GM12878 (cell line): ENCODE results near the gene HBA1. TPM values are rescaled to one million over a fixed set of nuclear protein-coding genes. Genes with fewer than 3 reads are reported as not detected.

Source experiments
- BMI1 ChIP-seq: fragments of 450-650 bp; IDR thresholded peaks from 2 replicates; pipeline ENCODE4 v1.6.1; 2016; ENCODE audit warnings: mild to moderate bottlenecking, moderate library complexity, borderline replicate concordance
- CREB1 ChIP-seq: IDR thresholded peaks from 2 replicates; pipeline ENCODE4 v1.6.1; 2012; ENCODE audit warnings: low read depth, mild to moderate bottlenecking, inconsistent platforms
- E2F4 ChIP-seq: IDR thresholded peaks from 2 replicates; pipeline ENCODE4 v1.6.1; 2012; ENCODE audit warnings: low read depth, low read length, improper control_type of control experiment
- EGR1 ChIP-seq, 2 experiments: IDR thresholded peaks; 1 replicate in 1 of 2; 2 replicates in 1 of 2; pipeline ENCODE4 v1.6.1; 2011 to 2012; ENCODE audit warnings: low read depth in 2 of 2, low read length in 2 of 2, borderline replicate concordance in 1 of 2, mild to moderate bottlenecking in 1 of 2, moderate library complexity in 1 of 2
- EP300 ChIP-seq, 2 experiments: fragments of 150-350 bp in 1 of 2; IDR thresholded peaks; 2 replicates each; pipeline ENCODE4 v1.6.1; 2011 to 2012; ENCODE audit warnings: low read depth in 2 of 2, low read length in 2 of 2, borderline replicate concordance in 1 of 2, improper control_type of control experiment in 1 of 2, inconsistent platforms in 1 of 2; ENCODE audit not compliant: control insufficient read depth in 1 of 2
- GABPA ChIP-seq: IDR thresholded peaks from 2 replicates; pipeline ENCODE4 v1.6.1; 2014; ENCODE audit warnings: antibody characterized with exemption, low read depth, mild to moderate bottlenecking, inconsistent platforms
- HDGF ChIP-seq: fragments of 450-650 bp; IDR thresholded peaks from 2 replicates; pipeline ENCODE4 v1.6.1; 2016; ENCODE audit warnings: antibody characterized with exemption
- KAT2A ChIP-seq: conservative IDR thresholded peaks from 2 replicates; pipeline ENCODE4 v1.6.1; 2011; ENCODE audit warnings: low read depth, low read length; ENCODE audit not compliant: control insufficient read depth
- MAX ChIP-seq: IDR thresholded peaks from 2 replicates; pipeline ENCODE4 v1.6.1; 2012; ENCODE audit warnings: low read depth, low read length, improper control_type of control experiment
- MYB ChIP-seq: fragments of 150-350 bp; IDR thresholded peaks from 2 replicates; pipeline ENCODE4 v1.6.1; 2014; ENCODE audit warnings: mild to moderate bottlenecking, low read depth, low read length, borderline replicate concordance
- NKRF ChIP-seq: fragments of 450-650 bp; conservative IDR thresholded peaks from 2 replicates; pipeline ENCODE4 v1.6.1; 2017; ENCODE audit warnings: mild to moderate bottlenecking, moderate library complexity
- SMAD5 ChIP-seq: IDR thresholded peaks from 2 replicates; pipeline ENCODE4 v1.6.1; 2016; ENCODE audit warnings: antibody characterized with exemption, low read depth
- SUZ12 ChIP-seq: fragments of 200-600 bp; sonication (generic); IDR thresholded peaks from one replicate; pipeline ENCODE4 v1.6.1; 2018; ENCODE audit warnings: antibody characterized with exemption, mild to moderate bottlenecking; ENCODE audit not compliant: unreplicated experiment
- TARDBP ChIP-seq: IDR thresholded peaks from 2 replicates; pipeline ENCODE4 v1.6.1; 2016; ENCODE audit warnings: borderline replicate concordance
- TCF12 ChIP-seq: IDR thresholded peaks from 2 replicates; pipeline ENCODE4 v1.6.1; 2011; ENCODE audit warnings: low read depth, mild to moderate bottlenecking, low read length
- WRNIP1 ChIP-seq: IDR thresholded peaks from 2 replicates; pipeline ENCODE4 v1.6.1; 2011; ENCODE audit warnings: low read depth, low read length, improper control_type of control experiment, borderline replicate concordance
- ZBTB40 ChIP-seq: fragments of 450-650 bp; IDR thresholded peaks from 2 replicates; pipeline ENCODE4 v1.6.1; 2016; ENCODE audit warnings: mild to moderate bottlenecking, moderate library complexity, borderline replicate concordance
- polyA plus RNA-seq, 11 experiments: library from polyadenylated mRNA; depleted of rRNA in 4 of 11; unstranded in 6 of 11; stranded (reverse) in 5 of 11; fragments of >200 nt; fragmentation: Nextera tagmentation in 4 of 11; fragmentation: Illumina TruSeq in 1 of 11; extraction: Ambion mirVana in 4 of 11; extraction: Trizol in 1 of 11; gene quantifications; 1 replicate in 1 of 11; 2 replicates in 10 of 11; pipeline versions ENCODE4 v1.2.1 to v1.2.3, GENCODE V29; 2011 to 2016; ENCODE audit warnings: inconsistent platforms in 2 of 11, missing spikeins in 2 of 11, low read depth in 1 of 11
- total RNA-seq, 4 experiments: library from RNA; depleted of rRNA in 3 of 4; stranded (reverse); fragments of >200 nt in 3 of 4; fragmentation: Illumina TruSeq in 1 of 4; extraction: Trizol in 1 of 4; gene quantifications; 2 replicates each; pipeline versions ENCODE4 v1.2.1 to v1.2.3, GENCODE V29; 2013 to 2021

The HBA1 gene
- total and polyA plus RNA-seq, 10 of the 15 experiments (the other 5 are each of a cell fraction or from before 2014, with no cell fraction given): 0.28 to 3.5 (median 0.83) TPM; not detected in 5

- TF ChIP-seq EGR1 (IDR thresholded peaks at IDR 0.05; ENCODE audit: borderline replicate concordance in 1 of 2, low read depth in 2 of 2, low read length in 2 of 2) (0 out of 3 replicates have a peak, but pooled peaks of 1 of the 2 experiments have one; percentile 2), BMI1 (no peak), GABPA (no peak), WRNIP1 (no peak), EP300 (IDR thresholded peaks at IDR 0.05; ENCODE audit: borderline replicate concordance in 1 of 2, control insufficient read depth in 1 of 2, low read depth in 2 of 2, low read length in 2 of 2) (no peak), MYB (no peak), CREB1 (peak; percentile 11; the same call in 1 of the 2 replicates), TCF12 (0 out of 2 replicates have a peak, but pooled peaks have one; percentile 42), NKRF (no peak), ZBTB40 (no peak), TARDBP (no peak; the same call in 1 of the 2 replicates), MAX (peak; percentile 94), KAT2A (no peak), E2F4 (no peak), HDGF (no peak), SMAD5 (no peak), SUZ12 (no peak)
Measured at GRCh38 chr16:180681-181564, 4.4 kb downstream of the HBA1 start (continued).
